Activated CD8-positive, alpha-beta memory T cell treated with anti-CD3 and anti-CD28 coated beads for 4 hours (primary cell): ENCODE data around the gene GPR85.
"Not testable (repeated sequence)": the region's sequence is repeated elsewhere in the genome, so short reads cannot be mapped to it uniquely, and the experiment has no call there.

Source experiments
- DNase-seq, 2 donors: peaks; one replicate each; pipeline ENCODE4 v3.0.0-alpha.2; 2020; ENCODE audit warnings: low read depth in 2 of 2

The GPR85 gene

GRCh38 chr7:113084496-113085172 lies 2.0 kb downstream of the GPR85 start:
- no peak for DNase-seq

DNA sequence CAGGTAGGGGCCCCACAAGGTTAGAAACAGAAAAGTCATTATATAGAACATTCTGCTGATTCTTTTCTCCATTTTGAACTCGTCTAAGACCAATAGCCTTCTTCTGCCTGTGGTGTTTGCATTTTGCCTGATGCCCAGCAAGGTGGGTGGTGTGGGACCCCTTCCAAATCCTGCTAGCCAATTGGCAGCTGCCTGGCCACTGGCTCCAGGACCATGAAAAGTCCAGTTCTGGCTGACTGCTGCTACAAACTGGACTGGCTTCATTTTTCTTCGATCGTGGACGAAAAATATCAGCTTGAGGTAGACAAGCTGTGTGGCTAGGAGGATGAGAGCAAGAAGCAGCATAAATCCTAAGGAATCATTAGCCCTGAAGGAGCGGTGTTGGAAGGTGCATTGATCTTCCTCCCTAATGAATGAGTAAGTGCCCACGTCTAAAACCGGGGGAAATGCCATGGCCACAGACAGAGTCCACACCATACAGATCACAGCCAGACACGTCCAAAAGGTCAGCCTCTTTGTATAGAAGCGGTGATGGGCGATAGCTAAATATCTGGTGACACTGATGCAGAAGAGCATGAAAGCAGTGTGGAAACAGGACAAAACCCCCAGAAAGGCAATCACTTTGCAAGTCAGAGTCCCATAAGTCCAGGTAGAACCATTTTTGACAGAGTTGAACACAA lies 2.7 kb downstream of the GPR85 start:
- DNase-seq: no peak

DNA sequence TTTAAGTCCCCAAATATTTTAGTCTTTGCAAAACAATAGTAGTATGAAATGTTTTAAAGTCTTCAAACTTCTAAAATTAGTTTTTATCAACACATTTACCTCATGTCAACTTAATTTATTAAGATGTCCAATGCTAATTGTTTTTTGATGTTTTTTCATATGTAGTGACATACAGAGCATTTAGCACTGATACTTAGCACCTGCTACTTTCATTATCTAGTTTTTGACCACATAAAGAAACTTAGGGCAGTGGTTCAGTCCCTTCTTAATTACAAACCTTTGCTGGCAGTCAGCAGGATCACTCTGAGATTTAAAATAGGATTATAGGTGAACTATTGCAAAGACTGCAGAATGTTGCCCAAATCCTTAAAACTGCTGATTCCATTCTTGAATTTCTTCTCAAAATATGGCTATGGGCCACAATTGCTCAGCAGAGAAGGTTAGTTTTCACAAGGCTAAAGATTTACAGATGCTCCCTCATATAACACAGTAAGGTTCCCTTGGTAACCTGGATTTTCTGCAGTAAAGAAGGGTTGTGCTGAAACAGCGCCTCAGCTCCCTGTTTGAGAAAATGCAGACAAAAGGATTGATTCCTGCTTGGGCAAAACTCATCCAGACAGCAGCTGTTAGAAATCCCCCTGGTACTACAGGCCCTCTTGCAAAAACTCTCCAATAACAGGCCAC lies 3.4 kb downstream of the GPR85 start:
- no peak for DNase-seq

GRCh38 chr7:113078331-113078730 lies 8.3 kb downstream of the GPR85 start:
- DNase-seq: no peak

DNA sequence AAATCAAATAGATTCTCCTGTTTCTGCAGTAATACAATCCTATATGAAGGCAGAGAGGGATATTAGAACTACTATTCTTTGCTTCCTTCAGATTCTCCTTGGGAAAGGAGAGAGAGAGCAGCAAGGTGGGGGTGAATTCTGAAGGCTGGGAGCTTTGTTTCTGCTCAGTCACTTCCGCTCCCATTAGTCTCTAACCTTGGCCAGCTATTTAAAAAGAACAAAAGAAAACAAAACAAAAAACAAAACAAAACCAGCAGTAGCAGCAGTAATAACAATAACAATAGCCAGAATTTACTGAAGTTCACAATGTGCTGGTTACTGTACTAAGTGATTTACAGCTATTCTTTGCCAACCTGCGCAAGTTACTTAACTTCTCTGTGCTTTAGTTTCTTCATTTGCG lies 9.9 kb downstream of the GPR85 start:
- DNase-seq: no peak

DNA sequence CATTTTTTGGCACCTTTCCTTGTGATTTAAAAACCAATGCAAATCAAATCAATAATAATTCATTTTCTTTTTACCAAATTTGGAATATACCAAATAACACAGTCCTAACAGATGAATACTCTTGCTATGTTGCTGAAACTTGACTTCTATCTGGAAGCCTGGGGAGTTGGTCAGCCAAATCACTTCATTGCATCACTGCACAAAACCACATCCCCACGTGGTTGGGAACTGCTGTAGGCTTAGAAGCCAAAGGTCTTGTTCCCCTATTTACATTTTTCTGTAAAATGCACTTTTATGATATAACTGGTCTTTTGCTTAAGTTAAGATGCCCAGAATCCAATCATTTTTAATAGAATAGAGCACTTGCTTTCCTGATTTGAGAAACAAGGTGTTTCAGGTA lies 15.2 kb downstream of the GPR85 start:
- no peak for DNase-seq

- no peak for DNase-seq
Measured at GRCh38 chr7:113062499-113062898, 24.1 kb downstream of the GPR85 start.

DNA sequence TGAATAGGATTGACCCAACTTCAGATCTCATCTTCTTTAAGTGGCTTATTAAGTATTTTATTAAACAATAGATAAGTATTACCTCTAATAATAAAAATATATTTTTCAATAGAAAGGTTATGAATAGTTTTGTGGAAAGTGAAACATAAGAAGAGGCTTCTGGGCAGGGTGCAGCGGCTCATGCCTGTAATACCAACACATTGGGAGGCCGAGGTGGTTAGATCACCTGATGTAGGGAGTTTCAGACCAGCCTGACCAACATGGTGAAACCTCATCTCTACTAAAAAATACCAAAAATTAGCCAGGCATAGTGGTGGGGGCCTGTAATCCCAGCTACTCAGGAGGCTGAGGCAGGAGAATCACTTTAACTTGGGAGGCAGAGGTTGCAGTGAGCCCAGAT lies 26.5 kb downstream of the GPR85 start:
- DNase-seq: no peak

DNA sequence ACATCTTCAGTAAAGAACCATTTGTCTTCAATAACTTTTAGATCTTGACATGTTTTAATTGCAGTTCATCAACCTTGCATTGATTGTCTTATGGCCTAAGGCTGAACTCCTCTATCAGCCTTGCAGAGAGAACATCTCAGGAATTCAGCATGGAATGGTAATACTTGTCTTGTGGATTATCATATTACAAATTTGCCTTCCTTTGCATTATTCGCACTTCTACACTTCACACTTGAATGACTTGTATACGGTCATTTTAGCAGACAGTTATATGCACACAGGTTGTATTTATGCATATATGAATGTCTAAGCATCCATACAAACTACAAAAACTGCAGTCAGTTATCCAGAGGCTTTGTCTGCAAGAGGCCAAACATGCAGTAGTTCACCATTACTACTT lies 31.7 kb downstream of the GPR85 start:
- no peak for DNase-seq

- not testable (repeated sequence) for DNase-seq
Measured at GRCh38 chr7:113054272-113054671, 32.4 kb downstream of the GPR85 start.

- not testable (repeated sequence) for DNase-seq
Measured at GRCh38 chr7:113049221-113049620, 37.4 kb downstream of the GPR85 start.

GRCh38 chr7:113046453-113046852 lies 40.2 kb downstream of the GPR85 start:
- no peak for DNase-seq

DNA sequence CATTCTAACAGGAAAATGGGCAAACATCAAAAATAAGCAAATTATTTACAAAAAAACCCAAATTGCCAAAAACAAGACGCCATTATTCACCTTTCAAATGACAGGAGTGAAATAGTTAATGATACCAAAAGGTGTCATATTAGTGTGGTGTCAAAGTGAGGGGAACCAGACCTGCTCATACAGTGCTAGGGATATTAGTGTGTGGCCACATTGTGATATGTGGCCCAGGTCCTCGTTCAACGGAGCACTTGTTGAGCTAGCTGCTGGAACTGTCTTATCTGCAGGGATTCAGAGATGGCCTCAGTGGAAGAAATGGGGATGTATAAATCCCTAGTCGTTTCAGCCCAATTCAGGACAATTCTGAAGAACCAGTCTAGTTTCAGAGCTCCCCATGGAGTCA lies 41.2 kb downstream of the GPR85 start:
- DNase-seq: no peak

DNA sequence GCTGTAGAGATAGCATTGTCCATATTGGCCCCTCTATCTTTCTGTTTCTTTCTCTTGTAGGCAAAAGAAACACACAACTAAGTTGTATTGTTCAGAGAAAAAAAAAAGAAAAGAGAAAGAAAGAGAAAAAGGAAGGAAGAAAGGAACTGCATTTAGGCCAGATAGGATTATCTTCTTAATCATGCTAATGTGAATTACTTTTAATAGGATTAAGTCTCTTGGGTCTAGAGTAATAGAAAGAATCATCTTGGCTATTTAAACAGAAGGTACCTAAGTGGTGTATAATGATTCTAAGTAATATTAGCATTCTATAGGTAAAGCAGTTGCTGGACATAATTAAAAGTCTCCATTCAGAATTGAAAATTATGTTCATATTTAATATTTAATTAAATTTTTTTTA lies 42.2 kb downstream of the GPR85 start:
- DNase-seq: no peak

GRCh38 chr7:113040849-113041248 lies 45.8 kb downstream of the GPR85 start:
- DNase-seq: no peak

GRCh38 chr7:113033959-113034358 lies 52.7 kb downstream of the GPR85 start:
- no peak for DNase-seq
